ENCODE results near the gene SLX9.

DNA sequence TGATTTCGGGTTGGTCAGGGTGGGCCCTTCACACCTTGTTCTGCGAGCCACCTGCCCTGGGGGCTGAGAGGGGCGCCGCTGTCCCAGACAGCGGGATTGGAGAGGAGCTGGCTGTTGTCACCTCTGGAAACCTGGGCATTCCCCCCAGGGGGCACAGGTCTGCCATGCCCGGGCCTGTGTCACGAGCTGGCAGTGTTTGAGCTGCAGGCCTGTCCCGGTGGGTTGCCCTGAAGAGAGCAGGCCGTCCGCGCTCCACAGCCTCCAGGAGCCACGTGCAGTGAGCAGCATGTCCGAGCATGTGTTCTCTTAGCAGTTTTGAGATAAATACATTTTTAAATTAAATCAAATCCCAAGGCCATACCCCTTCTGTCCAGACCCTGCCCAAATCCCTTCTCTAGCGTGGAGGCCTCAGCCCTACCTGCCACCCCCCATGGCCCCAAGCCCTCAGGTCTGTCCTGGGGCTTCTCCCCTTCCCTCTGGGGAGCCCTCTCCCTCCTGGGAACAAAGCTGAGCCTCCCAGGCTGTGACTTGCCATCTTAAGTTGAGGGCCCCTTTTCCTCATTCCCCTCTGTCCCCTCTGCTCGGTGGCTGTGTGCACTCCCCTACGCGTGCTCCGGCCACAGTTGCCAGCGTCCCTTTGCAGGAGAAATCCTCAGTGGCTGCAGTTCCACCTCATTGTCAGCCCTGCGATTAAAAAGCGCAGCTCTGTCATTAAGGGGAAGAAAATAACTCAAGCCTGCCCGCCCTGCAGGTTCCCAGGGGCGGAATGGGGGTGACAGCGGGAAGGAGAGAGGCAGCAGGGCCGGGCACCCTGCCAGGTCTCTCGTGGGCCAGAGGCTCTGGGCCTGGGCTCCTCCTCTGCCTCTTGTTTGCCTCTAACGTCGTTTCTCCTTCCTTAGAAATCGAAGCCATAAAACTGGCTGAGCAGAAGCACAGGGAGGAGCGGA is 26.6 kb downstream of the SLX9 start:
- TF ChIP-seq EP300 (IDR thresholded peaks at IDR 0.05), result no peak
- no peak for TF ChIP-seq POLR2A (IDR thresholded peaks at IDR 0.05)
- TF ChIP-seq, protein P1, sequence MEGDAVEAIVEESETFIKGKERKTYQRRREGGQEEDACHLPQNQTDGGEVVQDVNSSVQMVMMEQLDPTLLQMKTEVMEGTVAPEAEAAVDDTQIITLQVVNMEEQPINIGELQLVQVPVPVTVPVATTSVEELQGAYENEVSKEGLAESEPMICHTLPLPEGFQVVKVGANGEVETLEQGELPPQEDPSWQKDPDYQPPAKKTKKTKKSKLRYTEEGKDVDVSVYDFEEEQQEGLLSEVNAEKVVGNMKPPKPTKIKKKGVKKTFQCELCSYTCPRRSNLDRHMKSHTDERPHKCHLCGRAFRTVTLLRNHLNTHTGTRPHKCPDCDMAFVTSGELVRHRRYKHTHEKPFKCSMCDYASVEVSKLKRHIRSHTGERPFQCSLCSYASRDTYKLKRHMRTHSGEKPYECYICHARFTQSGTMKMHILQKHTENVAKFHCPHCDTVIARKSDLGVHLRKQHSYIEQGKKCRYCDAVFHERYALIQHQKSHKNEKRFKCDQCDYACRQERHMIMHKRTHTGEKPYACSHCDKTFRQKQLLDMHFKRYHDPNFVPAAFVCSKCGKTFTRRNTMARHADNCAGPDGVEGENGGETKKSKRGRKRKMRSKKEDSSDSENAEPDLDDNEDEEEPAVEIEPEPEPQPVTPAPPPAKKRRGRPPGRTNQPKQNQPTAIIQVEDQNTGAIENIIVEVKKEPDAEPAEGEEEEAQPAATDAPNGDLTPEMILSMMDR (IDR thresholded peaks at IDR 0.05), result no peak

Data from sigmoid colon (tissue), 4 donors.